ENCODE results near the gene ASPSCR1. TPM values are rescaled to one million over a fixed set of nuclear protein-coding genes. Genes with fewer than 3 reads are reported as not detected.

ASPSCR1 gene
- total RNA-seq, 4 donors from 2014 or later: 21.0 to 61.7 (median 41.3) TPM

- H3K27ac ChIP-seq: peak overlapping the region in 1 of 4 donors; percentile 81
- WGBS, 2 donors (ENCODE audit: low coverage in 1 of 2): 93% methylated on average over 16 of the region's 19 CpGs; no CpG with 5 or more reads in 1 of the 2 donors
- H3K9me3 ChIP-seq: no peaks in the 10 kb centered on the region
- intact Hi-C loops (cut with DNase I; ENCODE audit: low total_unique reads) (no loop called here), in situ Hi-C loops (cut with MboI; ENCODE audit: low pct_ligation_motif_present in 1 of 4, low pct_unique_long_range_greater_than_20kb in 1 of 4, low sequenced_read_pairs in 3 of 4) (no loop called here)
- TF ChIP-seq POLR2AphosphoS5 (IDR thresholded peaks at IDR 0.05): no peak
- TF ChIP-seq POLR2A (IDR thresholded peaks at IDR 0.05): no peak
- no peak for TF ChIP-seq CTCF (IDR thresholded peaks at IDR 0.05)
- TF ChIP-seq EP300 (IDR thresholded peaks at IDR 0.05; ENCODE audit: low read depth): no peak
- DNase-seq: no peak
- no peaks in the 10 kb centered on the region for H3K36me3 ChIP-seq
- no peak overlapping the region for H3K4me3 ChIP-seq
- no peaks in the 10 kb centered on the region for H3K4me1 ChIP-seq
- no peaks in the 10 kb centered on the region for H3K27me3 ChIP-seq
Measured at GRCh38 chr17:82011617-82012187, 34.3 kb downstream of the ASPSCR1 start.

- H3K4me3 ChIP-seq: no peak overlapping the region
- no peaks in the 10 kb centered on the region for H3K9me3 ChIP-seq
- H3K4me1 ChIP-seq: no peaks in the 10 kb centered on the region
- DNase-seq: no peak
- intact Hi-C loops (cut with DNase I; ENCODE audit: low total_unique reads): no loop called here
- 76% methylated on average over 14 of the region's 20 CpGs; no CpG with 5 or more reads in 1 of the 2 donors for WGBS, 2 donors (ENCODE audit: low coverage in 1 of 2)
- H3K27me3 ChIP-seq: no peaks in the 10 kb centered on the region
- in situ Hi-C loops (cut with MboI; ENCODE audit: low pct_ligation_motif_present in 1 of 4, low pct_unique_long_range_greater_than_20kb in 1 of 4, low sequenced_read_pairs in 3 of 4): no loop called here
- H3K27ac ChIP-seq: peak overlapping the region; percentile 60 to 81 (median 66)
- no peak for TF ChIP-seq EP300 (IDR thresholded peaks at IDR 0.05; ENCODE audit: low read depth)
- no peak for TF ChIP-seq POLR2AphosphoS5 (IDR thresholded peaks at IDR 0.05)
- TF ChIP-seq POLR2A (IDR thresholded peaks at IDR 0.05): no peak
- no peak for TF ChIP-seq CTCF (IDR thresholded peaks at IDR 0.05)
- H3K36me3 ChIP-seq: no peaks in the 10 kb centered on the region
Measured at GRCh38 chr17:82012261-82012639, 34.8 kb downstream of the ASPSCR1 start.

GRCh38 chr17:82012640-82013295 is 35.3 kb downstream of the ASPSCR1 start:
- Histone ChIP-seq H3K36me3 (no peaks in the 10 kb centered on the region), H3K27me3 (no peaks in the 10 kb centered on the region), H3K4me3 (no peak overlapping the region), H3K9me3 (no peaks in the 10 kb centered on the region), H3K4me1 (no peaks in the 10 kb centered on the region), H3K27ac (peak overlapping the region; percentile 60 to 81 (median 66))
- intact Hi-C loops (cut with DNase I; ENCODE audit: low total_unique reads): no loop called here
- 80 to 84% methylated on average over 2 to 10 of the region's 19 CpGs for WGBS, 2 donors (ENCODE audit: low coverage in 1 of 2)
- TF ChIP-seq POLR2A (IDR thresholded peaks at IDR 0.05) (no peak), CTCF (IDR thresholded peaks at IDR 0.05) (no peak), POLR2AphosphoS5 (IDR thresholded peaks at IDR 0.05) (no peak), EP300 (IDR thresholded peaks at IDR 0.05; ENCODE audit: low read depth) (no peak)
- in situ Hi-C loops (cut with MboI; ENCODE audit: low pct_ligation_motif_present in 1 of 4, low pct_unique_long_range_greater_than_20kb in 1 of 4, low sequenced_read_pairs in 3 of 4): no loop called here
- no peak for DNase-seq

GRCh38 chr17:82013341-82013740 is 35.9 kb downstream of the ASPSCR1 start:
- 75% methylated on average over 22 of the region's 22 CpGs; no CpG with 5 or more reads in 1 of the 2 donors for WGBS, 2 donors (ENCODE audit: low coverage in 1 of 2)
- Histone ChIP-seq H3K27ac (peak overlapping the region; percentile 60 to 81 (median 66)), H3K4me1 (no peaks in the 10 kb centered on the region), H3K36me3 (no peaks in the 10 kb centered on the region), H3K4me3 (no peak overlapping the region), H3K27me3 (no peaks in the 10 kb centered on the region), H3K9me3 (no peaks in the 10 kb centered on the region)
- TF ChIP-seq CTCF (IDR thresholded peaks at IDR 0.05) (no peak), POLR2AphosphoS5 (IDR thresholded peaks at IDR 0.05) (no peak), EP300 (IDR thresholded peaks at IDR 0.05; ENCODE audit: low read depth) (no peak), POLR2A (IDR thresholded peaks at IDR 0.05) (no peak)
- no peak for DNase-seq
- intact Hi-C loops (cut with DNase I; ENCODE audit: low total_unique reads): no loop called here
- in situ Hi-C loops (cut with MboI; ENCODE audit: low pct_ligation_motif_present in 1 of 4, low pct_unique_long_range_greater_than_20kb in 1 of 4, low sequenced_read_pairs in 3 of 4): no loop called here

All from transverse colon (tissue), 4 donors.